Mononuclear cell (primary cell): ENCODE data around the gene CFAP70. TPM values are rescaled to one million over a fixed set of nuclear protein-coding genes. Genes with fewer than 3 reads are reported as not detected.
A peak's percentile ranks its signal among the peaks of the same experiment; 100 is the strongest.
"Not testable (repeated sequence)": the region's sequence is repeated elsewhere in the genome, so short reads cannot be mapped to it uniquely, and the experiment has no call there.

ENCODE experiments used
- H3K27me3 ChIP-seq: 2 replicates; pipeline ENCODE4 v1.6.0; 2011; ENCODE audit warnings: low read length, control low read depth; ENCODE audit not compliant: insufficient read depth
- H3K4me1 ChIP-seq: 2 replicates; pipeline ENCODE4 v1.5.1; 2011; ENCODE audit warnings: mild to moderate bottlenecking, low read length, control low read depth; ENCODE audit not compliant: insufficient read depth
- H3K4me3 ChIP-seq: 2 replicates; pipeline ENCODE4 v1.5.1; 2011; ENCODE audit warnings: mild to moderate bottlenecking, low read length, moderate library complexity
- H3K9me3 ChIP-seq: 2 replicates; pipeline ENCODE4 v1.5.1; 2011; ENCODE audit warnings: low read depth, mild to moderate bottlenecking, control low read depth, low read length
- total RNA-seq: library from RNA; depleted of rRNA; stranded (reverse); fragments of >200 nt; gene quantifications from one replicate; pipeline ENCODE4 v1.2.3, GENCODE V29; 2012

CFAP70 gene
- total RNA-seq, 1 donor: 1.3 TPM

DNA sequence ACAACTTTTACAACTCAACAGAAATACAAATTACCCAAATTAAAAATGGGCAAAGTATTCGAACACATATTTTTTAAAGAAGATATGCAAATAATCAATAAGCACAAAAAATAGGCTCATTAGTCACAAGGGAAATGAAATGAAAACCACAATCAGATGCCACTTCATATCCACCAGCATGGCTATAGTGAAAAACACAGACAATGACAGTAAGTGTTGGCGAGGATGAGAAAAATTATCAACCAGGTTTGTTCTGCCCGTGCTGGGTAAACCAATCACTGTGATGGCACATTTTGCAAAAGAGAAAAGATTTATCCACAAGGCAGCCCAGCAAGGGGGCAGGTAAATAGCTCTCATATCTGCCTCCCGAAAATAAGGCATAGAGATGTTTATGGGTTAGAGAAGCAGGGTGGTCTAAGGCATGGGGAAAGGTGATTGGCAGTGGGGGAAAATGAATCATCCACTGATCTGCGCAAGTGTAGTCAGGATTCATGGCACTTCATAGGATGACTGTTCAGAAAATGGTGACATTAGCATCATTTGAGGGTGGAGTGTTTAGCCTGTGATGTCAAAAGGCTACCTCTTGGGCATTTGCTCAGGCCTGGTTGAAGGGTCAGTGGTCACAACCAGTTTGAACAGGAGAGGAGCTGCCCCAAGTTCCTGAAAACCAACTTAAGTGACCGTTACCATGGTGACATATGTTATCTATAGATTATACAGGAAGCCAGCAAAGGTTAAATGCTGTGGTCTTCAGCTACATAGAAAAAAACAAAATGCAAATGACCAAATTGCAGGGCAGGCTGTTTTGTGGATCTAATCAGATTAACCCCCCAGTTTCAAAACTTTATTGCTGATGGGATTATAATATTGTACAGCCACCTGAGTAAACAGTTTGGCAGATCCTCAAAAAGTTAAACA is 8.0 kb upstream of the CFAP70 start:
- Histone ChIP-seq H3K4me1 (no peaks in the 10 kb centered on the region), H3K9me3 (no peaks in the 10 kb centered on the region), H3K4me3 (no peak overlapping the region), H3K27me3 (no peaks in the 10 kb centered on the region)

DNA sequence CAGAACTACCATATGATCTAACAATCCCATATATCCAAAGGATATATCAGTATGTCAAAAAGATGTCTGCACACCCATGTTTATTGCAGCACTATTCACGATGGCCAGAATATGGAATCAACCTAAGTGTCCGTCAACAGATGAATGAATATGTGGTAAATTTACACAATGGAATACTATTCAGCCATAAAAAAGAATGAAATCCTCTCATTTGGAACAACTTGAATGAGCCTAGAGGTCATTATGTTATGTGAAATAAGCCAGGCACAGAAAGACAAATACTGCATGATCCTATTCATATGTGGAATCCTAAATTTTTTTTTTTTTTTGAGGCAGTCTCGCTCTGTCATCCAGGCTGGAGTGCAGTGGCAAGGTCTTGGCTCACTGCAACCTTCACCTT is 6.3 kb upstream of the CFAP70 start:
- no peaks in the 10 kb centered on the region for H3K9me3 ChIP-seq
- H3K4me1 ChIP-seq: no peaks in the 10 kb centered on the region
- no peak overlapping the region for H3K4me3 ChIP-seq
- no peaks in the 10 kb centered on the region for H3K27me3 ChIP-seq

DNA sequence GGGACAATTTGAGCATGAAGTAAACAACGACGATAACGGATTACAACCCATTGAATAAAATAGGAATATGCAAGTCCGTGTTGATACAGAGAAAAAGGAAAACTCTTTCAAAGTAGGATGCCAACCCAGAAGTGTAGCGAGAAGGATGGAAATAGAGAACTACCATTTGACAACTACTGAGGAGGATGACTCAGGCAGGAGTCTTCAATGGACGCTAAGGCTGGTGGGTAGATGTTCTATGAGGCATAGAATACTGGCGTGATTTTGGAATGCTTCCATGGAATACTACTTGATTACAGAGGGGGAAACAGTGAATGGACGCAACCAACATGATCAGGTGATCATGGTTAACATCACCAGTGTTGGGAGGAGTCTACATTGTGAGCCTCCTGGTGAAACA is 828 bp upstream of the CFAP70 start:
- Histone ChIP-seq H3K4me3 (no peak overlapping the region), H3K4me1 (peaks cover 7% of the 10 kb centered on the region), H3K27me3 (no peaks in the 10 kb centered on the region), H3K9me3 (no peaks in the 10 kb centered on the region)

DNA sequence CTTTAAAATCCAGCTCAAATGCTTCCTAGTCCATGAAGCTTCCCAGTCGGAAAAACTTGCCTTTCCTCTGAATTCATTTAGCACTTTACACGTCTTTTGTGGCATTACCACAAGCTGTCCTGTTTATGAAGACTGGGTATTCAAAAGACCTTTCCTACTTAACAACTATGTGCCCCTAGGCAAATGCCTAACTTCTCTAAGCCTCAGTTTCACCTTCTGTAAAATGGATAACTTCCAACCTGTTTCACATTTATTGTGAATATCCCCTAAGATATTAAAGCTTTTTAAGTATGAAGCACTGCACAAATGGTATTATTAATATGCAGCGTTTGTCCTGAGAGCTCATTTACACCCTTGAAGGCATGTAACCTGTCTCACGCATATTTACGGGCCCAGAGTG is 843 bp downstream of the CFAP70 start:
- Histone ChIP-seq H3K9me3 (no peaks in the 10 kb centered on the region), H3K4me3 (peak overlapping the region; percentile 61), H3K27me3 (no peaks in the 10 kb centered on the region), H3K4me1 (peaks cover 7% of the 10 kb centered on the region)

DNA sequence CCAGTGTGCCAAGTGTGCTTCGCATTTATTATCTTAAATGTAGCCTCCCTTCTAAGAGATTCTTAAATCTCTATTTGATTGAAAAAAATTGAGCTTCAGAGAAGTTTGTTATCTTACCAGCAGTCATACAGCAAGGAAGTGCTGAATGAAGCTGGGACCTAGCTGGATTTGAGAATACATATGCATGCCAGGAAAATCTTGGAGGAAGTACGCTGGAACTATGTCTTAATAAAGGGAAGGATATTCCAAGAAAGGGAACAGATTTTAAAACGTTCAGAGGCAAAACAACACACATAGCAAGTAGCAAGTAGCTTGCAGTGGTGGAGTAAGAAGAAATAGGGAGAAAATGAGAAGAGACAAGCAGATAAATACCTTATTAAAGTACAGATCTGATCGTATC is 1.5 kb downstream of the CFAP70 start:
- no peak overlapping the region for H3K4me3 ChIP-seq
- no peaks in the 10 kb centered on the region for H3K27me3 ChIP-seq
- H3K4me1 ChIP-seq: peaks cover 7% of the 10 kb centered on the region
- no peaks in the 10 kb centered on the region for H3K9me3 ChIP-seq

DNA sequence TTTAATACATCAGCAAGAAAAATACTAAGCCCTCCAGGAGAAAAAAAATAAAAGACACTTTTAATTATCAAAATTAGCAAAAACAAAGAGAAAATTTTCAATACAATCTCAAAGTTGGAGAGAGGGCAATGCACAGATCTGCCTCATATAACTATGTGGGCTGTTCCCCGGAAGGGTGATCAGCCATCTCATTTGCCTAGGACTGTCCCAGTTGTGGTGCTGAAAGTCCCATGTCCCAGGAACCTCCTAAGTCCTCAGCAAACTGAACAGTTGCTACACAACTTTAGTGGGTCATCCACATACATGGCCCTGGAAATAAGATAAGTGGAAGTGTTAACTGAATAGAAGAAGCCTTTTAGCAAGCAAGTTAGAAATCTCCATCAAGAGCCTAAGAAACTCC is 14.4 kb downstream of the CFAP70 start:
- Histone ChIP-seq H3K4me1 (no peaks in the 10 kb centered on the region), H3K4me3 (no peak overlapping the region), H3K9me3 (no peaks in the 10 kb centered on the region), H3K27me3 (no peaks in the 10 kb centered on the region)

DNA sequence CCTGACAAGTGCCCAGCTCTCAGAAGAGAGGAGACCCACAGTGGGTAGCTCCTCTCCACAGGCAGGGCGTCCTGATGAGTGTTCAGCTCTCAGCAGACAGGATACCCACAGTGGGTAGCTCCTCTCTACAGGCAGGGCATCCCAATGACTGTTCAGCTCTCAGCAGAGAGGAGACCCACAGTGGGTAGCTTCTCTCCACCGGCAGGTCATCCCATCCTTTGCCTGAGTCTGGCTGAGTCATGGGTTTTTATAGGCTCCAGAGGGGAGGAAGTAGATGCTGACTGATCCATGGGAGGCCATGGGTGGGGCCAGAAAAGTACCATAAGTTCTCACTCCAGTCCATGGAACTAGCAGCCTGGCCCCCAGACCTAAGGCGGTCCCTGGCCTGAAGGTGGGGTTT is 18.5 kb downstream of the CFAP70 start:
- no peaks in the 10 kb centered on the region for H3K9me3 ChIP-seq
- no peaks in the 10 kb centered on the region for H3K4me1 ChIP-seq
- H3K4me3 ChIP-seq: no peak overlapping the region
- H3K27me3 ChIP-seq: no peaks in the 10 kb centered on the region

DNA sequence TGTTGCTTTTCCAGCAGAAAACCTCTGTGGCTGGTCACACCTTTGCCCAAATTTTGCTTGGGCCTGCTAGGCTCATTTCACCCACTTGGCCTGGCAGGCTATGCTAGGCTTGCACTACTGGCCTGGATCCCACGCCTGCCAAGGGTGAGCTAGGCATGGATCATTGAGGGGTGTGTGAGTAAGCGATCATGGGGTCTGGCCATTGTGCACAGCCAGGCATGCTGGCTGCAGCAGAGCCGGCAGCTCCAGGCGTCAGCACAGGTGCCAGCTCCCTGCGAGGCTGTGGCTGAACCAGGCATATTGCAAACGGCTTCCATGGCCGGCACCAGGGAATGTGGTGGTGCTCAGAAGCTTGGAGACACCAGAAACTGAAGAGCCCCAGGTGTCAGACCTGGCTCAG is 19.2 kb downstream of the CFAP70 start:
- Histone ChIP-seq H3K9me3 (no peaks in the 10 kb centered on the region), H3K4me1 (no peaks in the 10 kb centered on the region), H3K4me3 (no peak overlapping the region), H3K27me3 (no peaks in the 10 kb centered on the region)

DNA sequence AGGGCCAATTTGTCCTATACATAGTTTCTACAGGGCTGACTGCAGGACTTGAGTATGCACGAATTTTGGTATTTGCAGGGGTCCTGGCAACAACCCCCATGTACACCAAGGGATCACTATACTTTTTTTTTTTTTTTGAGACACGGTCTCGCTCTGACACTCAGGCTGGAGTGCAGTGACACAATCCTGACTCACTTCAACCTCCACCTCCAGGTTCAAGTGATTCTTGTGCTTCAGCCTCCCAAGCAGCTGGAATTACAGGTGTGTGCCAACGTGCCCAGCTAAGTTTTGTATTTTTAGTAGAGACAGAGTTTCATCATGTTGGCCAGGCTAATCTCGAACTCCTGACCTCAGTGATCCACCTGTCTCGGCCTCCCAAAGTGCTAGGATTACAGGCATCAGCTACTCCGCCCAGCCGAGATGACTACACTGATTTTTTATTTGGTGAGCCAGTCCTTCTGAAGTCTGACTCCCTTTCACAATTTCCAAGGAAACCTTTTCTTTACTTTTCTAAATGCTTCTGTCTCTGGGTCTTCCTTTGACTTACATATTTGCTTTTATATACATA is 19.8 kb downstream of the CFAP70 start:
- Histone ChIP-seq H3K4me3 (no peak overlapping the region), H3K4me1 (no peaks in the 10 kb centered on the region), H3K9me3 (no peaks in the 10 kb centered on the region), H3K27me3 (no peaks in the 10 kb centered on the region)

DNA sequence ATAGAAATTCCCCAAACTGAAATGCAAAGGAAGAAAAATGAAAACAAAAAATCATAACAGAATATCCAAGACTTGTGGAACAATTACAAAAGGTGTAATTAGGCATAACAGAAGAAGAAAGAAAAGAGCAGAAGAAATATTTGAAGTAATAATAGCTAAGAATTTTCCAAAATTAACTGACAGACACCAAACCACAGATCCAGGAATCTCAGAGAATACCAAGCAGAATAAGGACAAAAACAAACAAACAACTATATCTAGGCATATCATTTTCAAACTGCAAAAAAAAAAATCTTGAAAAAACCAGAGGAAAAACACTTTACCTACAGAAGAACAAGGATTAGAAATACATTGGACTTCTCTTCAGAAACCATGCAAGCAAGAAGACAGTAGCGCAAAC is 25.5 kb downstream of the CFAP70 start:
- Histone ChIP-seq H3K4me3 (no peak overlapping the region), H3K27me3 (no peaks in the 10 kb centered on the region), H3K9me3 (no peaks in the 10 kb centered on the region), H3K4me1 (no peaks in the 10 kb centered on the region)

DNA sequence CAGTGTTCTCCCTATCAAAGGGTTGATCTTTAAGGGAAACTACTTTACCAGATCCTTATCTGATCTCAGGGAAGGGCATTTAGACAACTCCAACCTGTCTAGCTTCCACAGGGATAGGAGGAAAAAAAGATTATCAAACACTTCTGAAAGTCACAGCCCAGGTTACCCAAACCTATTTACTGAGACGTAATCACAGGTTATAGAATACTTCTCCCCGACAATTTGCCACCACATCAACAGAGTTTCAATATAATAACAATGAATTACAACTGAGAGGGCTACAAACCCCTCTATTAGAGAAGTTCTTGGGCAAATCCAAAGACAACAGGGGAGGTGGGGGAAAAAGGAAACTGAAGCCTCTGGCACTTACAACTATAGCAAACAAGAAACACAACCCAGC is 26.3 kb downstream of the CFAP70 start:
- Histone ChIP-seq H3K4me3 (no peak overlapping the region), H3K4me1 (no peaks in the 10 kb centered on the region), H3K27me3 (no peaks in the 10 kb centered on the region), H3K9me3 (no peaks in the 10 kb centered on the region)

DNA sequence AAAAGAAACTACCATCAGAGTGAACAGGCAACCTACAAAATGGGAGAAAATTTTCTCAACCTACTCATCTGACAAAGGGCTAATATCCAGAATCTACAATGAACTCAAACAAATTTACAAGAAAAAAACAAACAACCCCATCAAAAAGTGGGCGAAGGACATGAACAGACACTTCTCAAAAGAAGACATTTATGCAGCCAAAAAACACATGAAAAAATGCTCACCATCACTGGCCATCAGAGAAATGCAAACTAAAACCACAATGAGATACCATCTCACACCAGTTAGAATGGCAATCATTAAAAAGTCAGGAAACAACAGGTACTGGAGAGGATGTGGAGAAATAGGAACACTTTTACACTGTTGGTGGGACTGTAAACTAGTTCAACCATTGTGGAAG is 30.1 kb downstream of the CFAP70 start:
- H3K27me3 ChIP-seq, H3K9me3 ChIP-seq, H3K4me1 ChIP-seq, H3K4me3 ChIP-seq: not testable (repeated sequence)

DNA sequence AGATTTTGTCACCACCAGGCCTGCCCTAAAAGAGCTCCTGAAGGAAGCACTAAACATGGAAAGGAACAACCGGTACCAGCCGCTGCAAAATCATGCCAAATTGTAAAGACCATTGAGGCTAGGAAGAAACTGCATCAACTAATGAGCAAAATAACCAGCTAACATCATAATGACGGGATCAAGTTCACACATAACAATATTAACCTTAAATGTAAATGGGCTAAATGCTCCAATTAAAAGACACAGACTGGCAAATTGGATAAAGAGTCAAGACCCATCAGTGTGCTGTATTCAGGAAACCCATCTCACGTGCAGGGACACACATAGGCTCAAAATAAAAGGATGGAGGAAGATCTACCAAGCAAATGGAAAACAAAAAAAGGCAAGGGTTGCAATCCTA is 33.4 kb downstream of the CFAP70 start:
- H3K27me3 ChIP-seq, H3K9me3 ChIP-seq, H3K4me1 ChIP-seq, H3K4me3 ChIP-seq: not testable (repeated sequence)

DNA sequence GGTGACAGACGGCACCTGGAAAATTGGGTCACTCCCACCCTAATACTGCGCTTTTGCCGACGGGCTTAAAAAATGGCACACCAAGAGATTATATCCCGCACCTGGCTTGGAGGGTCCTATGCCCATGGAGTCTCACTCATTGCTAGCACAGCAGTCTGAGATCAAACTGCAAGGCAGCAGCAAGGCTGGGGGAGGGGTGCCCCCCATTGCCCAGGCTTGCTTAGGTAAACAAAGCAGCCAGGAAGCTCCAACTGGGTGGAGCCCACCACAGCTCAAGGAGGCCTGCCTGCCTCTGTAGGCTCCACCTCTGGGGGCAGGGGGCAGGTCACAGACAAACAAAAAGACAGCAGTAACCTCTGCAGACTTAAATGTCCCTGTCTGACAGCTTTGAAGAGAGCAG is 35.1 kb downstream of the CFAP70 start:
- not testable (repeated sequence) for H3K9me3 ChIP-seq, H3K4me1 ChIP-seq, H3K27me3 ChIP-seq, H3K4me3 ChIP-seq

DNA sequence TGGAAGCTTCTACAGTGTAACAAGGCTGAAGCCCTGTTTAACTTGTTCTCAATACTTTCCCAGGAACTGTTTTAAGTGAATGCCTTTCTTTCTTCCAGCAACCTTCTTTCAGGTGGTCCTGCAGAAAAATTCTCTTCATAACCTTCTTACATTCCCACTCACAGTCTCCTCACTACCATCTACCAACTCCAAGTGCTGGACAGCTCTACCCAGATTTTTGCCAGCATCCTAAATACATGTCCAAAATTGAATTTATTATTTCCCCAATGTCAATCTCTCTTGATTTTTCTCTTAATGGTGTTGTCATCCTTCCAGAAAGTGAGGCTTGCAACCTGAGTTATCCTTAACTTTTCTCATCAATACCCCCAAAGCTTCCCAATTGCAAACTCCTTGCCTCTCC is 48.2 kb downstream of the CFAP70 start:
- Histone ChIP-seq H3K27me3 (no peaks in the 10 kb centered on the region), H3K4me1 (no peaks in the 10 kb centered on the region)

DNA sequence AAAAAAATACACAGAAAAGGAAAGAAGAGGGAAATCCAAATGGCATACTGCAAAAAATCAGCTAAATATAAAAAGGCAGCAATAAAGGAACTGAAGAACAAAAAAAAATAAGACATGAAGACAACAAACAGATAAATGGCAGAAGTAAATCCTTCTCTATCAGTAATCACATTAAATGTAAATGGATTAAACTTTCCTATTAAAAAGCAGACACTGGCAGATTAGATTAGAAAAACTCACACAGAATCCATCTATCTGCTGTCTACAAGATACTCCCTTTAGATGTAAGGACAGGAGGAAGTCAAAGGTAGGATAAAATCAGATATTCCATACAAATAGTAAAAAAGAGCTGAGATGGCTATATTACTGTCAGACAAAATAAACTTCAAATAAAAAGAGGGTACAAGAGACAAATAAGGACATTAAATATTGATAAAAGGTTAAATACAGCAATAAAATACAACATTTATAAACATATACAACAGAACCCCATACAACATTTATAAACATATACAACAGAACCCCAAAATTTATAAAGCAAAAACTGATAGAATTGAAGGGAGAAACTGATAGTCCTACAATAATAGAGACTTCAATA is 51.4 kb downstream of the CFAP70 start:
- Histone ChIP-seq H3K27me3 (no peaks in the 10 kb centered on the region), H3K9me3 (peaks cover 9% of the 10 kb centered on the region)

More for the DNA sequence above, 48.2 kb downstream of the CFAP70 start:
- Histone ChIP-seq H3K9me3 (peaks cover 9% of the 10 kb centered on the region), H3K4me3 (no peak overlapping the region)

More for the DNA sequence above, 51.4 kb downstream of the CFAP70 start:
- Histone ChIP-seq H3K4me3 (no peak overlapping the region), H3K4me1 (no peaks in the 10 kb centered on the region)
